HG03439 (cell line): ENCODE measurements around the gene PPT1.
"Not testable (repeated sequence)": the region's sequence is repeated elsewhere in the genome, so short reads cannot be mapped to it uniquely, and the experiment has no call there.

Experiments used
- ATAC-seq: cut with Tn5 transposase; IDR thresholded peaks from one replicate; pipeline ENCODE4 v1.9.1; 2021; ENCODE audit warnings: mild to moderate bottlenecking, moderate library complexity; ENCODE audit not compliant: unreplicated experiment

PPT1 gene

DNA sequence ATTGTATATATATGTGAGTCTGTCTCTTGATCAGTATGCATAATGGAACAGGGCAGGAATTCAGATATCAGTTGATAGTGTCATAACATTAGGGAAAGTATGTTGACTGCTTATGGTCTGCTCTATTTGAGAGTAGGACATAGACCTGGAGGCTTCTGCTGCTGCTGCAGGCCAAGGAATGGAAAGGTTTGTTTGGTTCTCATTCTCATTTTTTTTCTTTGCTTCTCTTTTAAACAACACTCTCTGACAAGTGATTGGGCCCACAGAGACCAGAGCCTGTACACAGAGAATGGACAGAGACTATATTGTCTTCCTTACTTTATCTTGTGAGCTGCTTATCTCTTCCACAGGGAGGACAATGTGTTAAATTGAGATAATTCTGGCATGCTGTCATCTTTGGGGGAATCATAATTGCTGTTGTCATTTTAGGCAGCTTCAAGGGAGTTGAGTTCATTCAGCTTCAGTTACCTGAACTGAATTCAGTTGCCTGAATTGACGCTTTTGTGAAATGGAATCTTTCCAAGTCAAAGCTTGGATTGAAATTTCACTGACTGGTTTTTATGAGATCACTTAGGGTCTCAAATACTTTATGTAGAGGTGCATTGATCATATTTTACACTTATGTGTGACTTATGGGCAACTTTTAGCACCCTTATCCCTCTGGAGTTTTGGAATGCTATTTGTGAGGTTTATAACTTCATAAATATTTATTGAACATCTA lies 39.6 kb downstream of the PPT1 start:
- no peak for ATAC-seq

GRCh38 chr1:40056519-40057309 lies 40.3 kb downstream of the PPT1 start:
- no peak for ATAC-seq

DNA sequence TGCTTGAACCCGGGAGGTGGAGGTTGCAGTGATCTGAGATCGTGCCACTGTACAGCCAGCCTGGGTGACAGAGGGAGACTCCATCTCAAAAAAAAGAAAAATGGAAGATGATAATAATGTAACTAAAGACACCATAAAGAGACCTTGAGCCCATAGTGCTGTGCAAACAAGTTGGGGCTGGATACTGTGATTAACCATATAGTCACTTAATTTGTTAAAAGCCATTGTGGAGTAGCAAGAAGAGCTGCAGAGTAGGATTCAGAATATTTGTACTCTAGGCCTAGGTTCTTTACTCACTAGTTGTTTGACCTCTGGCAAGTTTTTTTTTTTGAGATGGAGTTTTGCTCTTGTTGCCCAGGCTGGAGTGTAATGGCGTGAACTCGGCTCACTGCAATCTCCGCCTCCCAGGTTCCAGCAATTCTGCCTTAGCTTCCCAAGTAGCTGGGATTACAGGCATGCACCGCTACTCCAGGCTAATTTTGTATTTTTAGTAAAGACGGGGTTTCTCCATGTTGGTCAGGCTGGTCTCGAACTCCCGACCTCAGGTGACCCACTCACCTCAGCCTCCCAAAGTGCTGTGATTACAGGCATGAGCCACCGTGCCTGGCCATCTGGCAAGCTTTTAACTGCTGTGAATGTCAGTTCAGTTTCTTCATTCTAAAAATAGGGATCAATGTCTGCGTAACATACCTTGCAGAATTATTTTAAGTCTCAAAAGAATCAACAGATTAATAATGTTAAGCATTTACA lies 43.7 kb downstream of the PPT1 start:
- no peak for ATAC-seq

DNA sequence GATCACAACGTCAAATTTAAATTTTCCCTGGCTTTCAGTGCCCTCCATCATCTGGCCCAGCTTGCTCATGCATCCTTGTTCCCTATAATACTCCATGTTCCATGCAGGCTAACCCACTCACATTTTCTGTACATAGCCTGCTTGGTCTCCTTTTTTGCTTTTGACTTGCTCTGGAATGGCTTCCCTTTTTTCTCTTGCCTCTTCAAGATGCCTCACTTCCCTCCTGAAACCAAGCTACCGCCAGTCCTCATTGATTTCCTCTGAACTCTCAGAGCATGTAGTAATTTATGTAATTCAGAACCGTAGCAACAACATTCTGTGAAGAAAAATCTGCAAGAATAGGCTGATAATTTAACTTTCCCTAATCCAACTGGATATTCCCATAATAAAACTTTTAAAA lies 46.2 kb downstream of the PPT1 start:
- ATAC-seq, result no peak

- no peak for ATAC-seq
Observed at GRCh38 chr1:40049725-40050124, 47.3 kb downstream of the PPT1 start.

- no peak for ATAC-seq
Observed at GRCh38 chr1:40047769-40048168, 49.3 kb downstream of the PPT1 start.

GRCh38 chr1:40047276-40047675 lies 49.8 kb downstream of the PPT1 start:
- no peak for ATAC-seq

GRCh38 chr1:40045766-40046165 lies 51.3 kb downstream of the PPT1 start:
- ATAC-seq, result no peak

DNA sequence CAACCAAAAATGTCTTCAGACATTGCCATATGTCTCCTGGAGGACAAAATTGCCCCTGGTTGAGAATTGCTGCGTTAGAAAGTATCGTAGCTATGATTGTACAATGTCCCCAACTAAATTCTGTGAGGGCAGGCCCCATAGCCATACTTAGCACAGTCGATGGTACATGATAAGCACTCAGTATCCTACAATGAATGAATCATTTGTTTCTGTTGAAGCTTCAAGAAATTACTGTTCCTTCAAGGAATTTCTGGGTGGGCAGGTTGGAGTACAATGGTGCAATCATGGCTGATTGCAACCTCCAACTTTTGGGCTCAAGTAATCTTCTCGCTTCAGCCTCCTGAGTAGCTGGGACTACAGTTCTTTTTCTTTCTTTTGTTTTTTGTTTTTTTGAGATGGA lies 51.9 kb downstream of the PPT1 start:
- ATAC-seq, result no peak

GRCh38 chr1:40044110-40044509 lies 52.9 kb downstream of the PPT1 start:
- no peak for ATAC-seq

GRCh38 chr1:40042341-40042740 lies 54.7 kb downstream of the PPT1 start:
- no peak for ATAC-seq

GRCh38 chr1:40041466-40041838 lies 55.6 kb downstream of the PPT1 start:
- no peak for ATAC-seq

DNA sequence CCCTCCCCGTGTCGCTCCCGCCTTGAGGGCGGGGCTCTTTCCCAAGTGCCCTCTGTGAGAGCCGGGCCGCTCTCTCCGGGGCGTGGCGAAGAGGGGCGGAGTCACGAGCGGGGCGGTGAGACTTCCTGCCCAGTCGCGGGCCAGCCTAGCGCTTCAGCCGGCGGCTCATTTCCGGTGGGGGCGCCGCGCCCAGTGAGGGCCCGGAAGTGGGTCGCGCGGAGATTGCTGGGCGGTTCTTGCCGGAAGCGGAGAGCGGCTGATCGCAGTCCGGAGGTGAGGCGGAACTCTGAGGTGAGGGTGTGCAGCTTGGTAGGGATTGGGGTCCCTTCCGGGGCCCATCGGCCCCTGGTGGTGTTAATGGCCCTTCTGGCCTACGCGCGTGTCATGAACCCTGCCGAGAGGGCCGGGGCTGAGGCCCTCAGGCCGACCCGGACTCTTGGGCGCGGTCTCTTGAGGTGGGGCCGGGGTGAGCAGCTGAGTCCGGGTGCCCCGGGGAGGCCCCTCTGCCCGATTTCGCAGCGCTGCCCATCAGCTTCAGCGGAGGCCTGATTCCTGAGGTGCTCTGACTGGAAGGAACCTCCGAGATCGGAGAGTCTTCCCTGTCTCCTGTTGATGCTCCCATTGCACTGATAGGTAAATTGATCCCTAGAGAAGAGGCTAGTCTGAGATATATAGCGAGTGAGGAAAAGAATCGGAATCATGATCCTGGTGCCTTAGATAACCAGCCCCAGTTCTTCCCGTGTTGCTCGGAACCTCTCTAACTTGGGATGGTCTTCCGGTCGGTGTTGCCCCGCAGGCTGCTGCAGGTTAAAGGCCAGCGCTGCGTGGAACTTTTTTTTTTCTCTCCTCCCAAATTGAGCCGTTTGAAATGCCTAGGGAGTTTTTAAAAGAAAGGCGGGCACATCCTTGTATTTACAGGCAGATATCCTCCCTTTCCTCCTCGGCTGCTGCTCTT lies 56.3 kb downstream of the PPT1 start, which contains the start of gene CAP1:
CAP1 (plus strand) TSS at position 219 of the 955 bp plus-strand sequence. CDS start 18,618 bp downstream, outside the sequence.
- peak; percentile 90 for ATAC-seq

DNA sequence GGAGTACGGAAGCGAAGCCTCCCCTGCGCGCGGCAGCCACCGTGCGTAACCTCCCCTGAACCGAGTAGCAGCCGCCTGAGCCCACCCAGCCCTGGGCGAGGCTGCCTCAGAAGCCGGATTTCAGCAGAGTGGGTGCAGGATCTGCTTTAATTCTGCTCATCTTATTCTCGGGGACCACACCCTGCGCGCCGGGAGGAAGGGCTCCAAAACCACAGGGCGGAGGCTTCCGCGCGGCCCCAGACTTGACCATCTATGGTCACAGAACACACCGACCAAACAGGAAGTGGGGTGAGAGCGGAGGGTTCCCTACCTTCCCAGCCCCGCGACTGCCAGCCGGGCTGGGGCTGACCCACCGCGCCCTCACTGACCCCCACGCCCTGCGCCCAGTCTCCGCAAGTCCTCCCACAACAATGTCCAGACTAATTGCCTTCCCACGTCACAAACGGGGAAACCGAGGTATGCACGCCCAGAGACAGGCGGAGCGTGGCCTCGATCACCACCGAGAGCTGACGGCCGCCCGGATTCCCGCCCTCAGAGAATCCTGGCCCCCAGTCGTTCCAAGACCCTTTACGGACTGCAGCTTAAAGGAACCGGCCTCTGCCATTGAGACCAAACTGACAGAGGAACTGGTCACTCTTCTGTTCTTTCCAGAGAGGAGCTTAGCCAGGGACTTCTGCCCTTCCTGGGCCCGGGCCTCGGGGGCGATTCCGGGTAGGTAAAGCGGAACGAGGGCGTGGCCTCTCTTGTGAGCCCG lies 57.1 kb downstream of the PPT1 start:
- ATAC-seq, result peak; percentile 53

GRCh38 chr1:40039245-40039756 lies 57.8 kb downstream of the PPT1 start:
- no peak for ATAC-seq

GRCh38 chr1:40038697-40039096 lies 58.4 kb downstream of the PPT1 start:
- ATAC-seq, result no peak

DNA sequence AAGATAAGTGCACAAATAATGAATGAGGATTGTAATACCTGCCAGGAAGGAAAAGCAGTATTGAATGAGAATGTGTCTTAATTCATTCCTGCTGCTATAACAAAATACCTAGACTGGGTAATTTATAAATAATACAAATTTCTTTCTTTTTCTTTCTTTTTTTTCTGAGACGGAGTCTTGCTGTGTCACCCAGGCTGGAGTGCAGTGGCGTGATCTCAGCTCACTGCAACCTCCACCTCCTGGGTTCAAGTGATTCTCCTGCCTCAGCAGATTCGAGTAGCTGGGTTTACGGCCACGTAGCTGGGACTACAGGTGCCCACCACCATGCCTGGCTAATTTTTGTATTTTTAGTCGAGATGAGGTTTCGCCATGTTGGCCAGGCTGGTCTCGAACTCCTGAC lies 59.8 kb downstream of the PPT1 start:
- not testable (repeated sequence) for ATAC-seq

DNA sequence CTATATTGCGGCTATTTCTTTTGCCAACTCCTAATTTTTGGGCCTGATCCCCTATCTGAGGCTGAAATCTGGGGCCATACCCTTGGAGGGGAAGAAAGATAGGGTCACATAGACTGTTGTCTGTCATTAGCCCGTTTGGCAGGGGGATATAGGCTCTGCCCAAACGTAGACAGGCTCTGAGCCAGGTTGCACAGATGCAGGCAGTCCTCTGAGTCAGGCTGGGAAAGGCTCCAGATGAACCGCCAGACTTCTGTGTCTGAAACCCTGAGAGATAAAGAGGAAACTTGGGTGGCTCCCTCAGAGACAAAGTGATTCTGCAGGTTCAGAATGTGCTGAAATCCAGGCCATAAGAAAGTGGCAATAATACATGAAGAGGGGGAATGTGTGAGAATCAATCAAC lies 60.5 kb downstream of the PPT1 start:
- no peak for ATAC-seq

DNA sequence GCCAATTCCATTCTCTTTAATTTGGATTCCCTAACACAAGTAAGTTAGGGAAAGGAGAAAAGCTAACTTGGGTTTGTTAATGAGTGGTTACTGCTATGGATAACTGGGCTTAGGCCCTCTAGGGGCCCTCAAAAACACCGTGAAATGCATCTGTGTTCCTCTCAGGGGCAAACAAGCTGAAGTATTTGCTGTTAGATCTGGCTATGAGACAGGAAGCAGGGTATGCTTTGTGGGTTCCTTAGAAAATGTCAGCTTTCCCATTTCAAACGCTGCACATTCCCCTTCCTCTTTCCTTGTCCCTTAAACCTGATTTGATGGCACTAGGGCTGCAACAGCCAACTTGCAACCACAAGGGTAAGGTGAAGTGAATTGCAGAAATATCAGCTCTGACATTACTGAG lies 62.2 kb downstream of the PPT1 start:
- ATAC-seq, result no peak
